Astrocyte of the cerebellum (primary cell): ENCODE measurements around the gene PAK1IP1.
"Not testable (repeated sequence)": the region's sequence is repeated elsewhere in the genome, so short reads cannot be mapped to it uniquely, and the experiment has no call there.

Experiments
- DNase-seq: peaks from one replicate; pipeline ENCODE4 v3.0.0-alpha.2; 2011; ENCODE audit warnings: low read depth
- H3K4me3 ChIP-seq: 2 replicates; pipeline ENCODE4 v1.5.1; 2011; ENCODE audit warnings: mild to moderate bottlenecking, low read depth, low read length, moderate library complexity
- in situ Hi-C: cut with HindIII; loops from 2 replicates; pipeline ENCODE4 v1.10.0; 2017; ENCODE audit warnings: low sequenced_read_pairs
- TF ChIP-seq, protein P1 (sequence below): IDR thresholded peaks from 2 replicates; pipeline ENCODE4 v1.5.1; 2012; ENCODE audit warnings: low read length, low read depth, moderate library complexity, mild to moderate bottlenecking; ENCODE audit errors: missing control alignments

The PAK1IP1 gene

GRCh38 chr6:10730254-10730653 lies 35.5 kb downstream of the PAK1IP1 start:
- TF ChIP-seq, protein P1, sequence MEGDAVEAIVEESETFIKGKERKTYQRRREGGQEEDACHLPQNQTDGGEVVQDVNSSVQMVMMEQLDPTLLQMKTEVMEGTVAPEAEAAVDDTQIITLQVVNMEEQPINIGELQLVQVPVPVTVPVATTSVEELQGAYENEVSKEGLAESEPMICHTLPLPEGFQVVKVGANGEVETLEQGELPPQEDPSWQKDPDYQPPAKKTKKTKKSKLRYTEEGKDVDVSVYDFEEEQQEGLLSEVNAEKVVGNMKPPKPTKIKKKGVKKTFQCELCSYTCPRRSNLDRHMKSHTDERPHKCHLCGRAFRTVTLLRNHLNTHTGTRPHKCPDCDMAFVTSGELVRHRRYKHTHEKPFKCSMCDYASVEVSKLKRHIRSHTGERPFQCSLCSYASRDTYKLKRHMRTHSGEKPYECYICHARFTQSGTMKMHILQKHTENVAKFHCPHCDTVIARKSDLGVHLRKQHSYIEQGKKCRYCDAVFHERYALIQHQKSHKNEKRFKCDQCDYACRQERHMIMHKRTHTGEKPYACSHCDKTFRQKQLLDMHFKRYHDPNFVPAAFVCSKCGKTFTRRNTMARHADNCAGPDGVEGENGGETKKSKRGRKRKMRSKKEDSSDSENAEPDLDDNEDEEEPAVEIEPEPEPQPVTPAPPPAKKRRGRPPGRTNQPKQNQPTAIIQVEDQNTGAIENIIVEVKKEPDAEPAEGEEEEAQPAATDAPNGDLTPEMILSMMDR: no peak
- DNase-seq: no peak
- in situ Hi-C loops: no loop called here
- H3K4me3 ChIP-seq: no peak overlapping the region

DNA sequence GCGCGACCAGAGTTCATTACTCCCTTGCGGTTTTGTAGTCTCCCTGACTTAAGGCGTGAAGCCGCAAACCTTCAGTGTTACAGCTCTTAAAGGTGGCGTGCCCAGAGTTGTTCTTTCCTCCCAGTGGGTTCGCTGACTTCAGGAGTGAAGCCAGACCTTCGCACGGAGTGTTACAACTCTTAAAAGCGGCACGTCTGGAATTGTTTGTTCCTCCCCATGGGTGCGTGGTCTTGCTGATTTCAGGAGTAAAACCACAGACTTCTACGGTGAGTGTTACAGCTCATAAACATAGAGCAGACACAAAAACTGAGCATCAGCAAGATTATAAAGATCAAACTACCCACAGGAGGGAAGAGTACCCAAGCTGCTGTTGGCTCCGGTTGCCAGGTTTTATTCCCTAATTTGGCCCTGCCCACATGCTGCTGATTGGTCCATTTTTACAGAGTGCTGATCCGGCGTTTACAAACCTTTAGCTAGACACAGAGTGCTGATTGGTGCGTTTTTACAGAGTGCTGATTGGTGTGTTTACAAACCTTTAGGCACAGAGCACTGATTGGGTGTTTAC lies 38.5 kb downstream of the PAK1IP1 start:
- in situ Hi-C loops: no loop called here
- DNase-seq: peak; percentile 92
- no peak overlapping the region for H3K4me3 ChIP-seq
- TF ChIP-seq, protein P1: no peak

GRCh38 chr6:10733863-10734262 lies 39.1 kb downstream of the PAK1IP1 start:
- in situ Hi-C loops: no loop called here
- TF ChIP-seq, protein P1: no peak
- no peak for DNase-seq
- H3K4me3 ChIP-seq: no peak overlapping the region

DNA sequence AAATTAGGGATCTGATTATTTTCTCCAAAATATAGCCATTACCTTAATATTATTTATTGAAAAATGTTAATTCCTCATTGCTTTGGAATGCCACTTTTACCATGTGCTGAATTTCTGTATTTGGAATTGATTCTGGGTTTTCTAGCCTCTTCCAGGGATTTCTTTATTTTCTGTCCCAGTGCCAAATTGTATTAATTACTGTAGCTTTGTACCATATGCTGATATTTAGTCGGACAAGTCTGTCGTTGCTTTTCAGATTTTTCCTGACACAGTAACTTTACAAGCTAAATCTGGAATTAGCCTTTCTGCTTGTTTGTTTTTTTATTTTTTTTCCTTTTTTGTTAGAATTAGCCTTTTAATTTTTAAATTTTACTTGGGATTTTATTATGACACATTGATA lies 42.0 kb downstream of the PAK1IP1 start:
- TF ChIP-seq, protein P1: no peak
- no peak overlapping the region for H3K4me3 ChIP-seq
- DNase-seq: no peak
- in situ Hi-C loops: no loop called here

DNA sequence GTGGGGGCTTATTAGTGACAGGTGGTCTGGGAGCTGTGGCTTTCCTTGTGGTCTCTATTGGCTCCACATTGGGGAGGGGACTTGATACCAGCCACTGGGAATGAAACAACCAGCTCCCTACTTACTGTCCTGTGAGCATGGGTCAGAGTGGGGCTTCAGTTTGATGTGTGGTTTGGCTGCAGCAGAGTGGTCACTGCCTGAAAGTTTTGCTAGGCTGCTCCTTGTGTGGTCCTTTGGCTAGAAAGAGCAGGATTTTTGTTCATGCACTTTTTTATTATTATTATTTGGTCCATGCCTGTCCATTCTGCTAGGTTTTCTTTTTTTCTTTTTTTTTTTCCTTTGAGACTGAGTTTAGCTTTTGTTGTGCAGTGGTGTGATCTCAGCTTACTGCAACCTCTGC lies 45.3 kb downstream of the PAK1IP1 start:
- in situ Hi-C loops: no loop called here
- DNase-seq: no peak
- TF ChIP-seq, protein P1: no peak
- H3K4me3 ChIP-seq: no peak overlapping the region

DNA sequence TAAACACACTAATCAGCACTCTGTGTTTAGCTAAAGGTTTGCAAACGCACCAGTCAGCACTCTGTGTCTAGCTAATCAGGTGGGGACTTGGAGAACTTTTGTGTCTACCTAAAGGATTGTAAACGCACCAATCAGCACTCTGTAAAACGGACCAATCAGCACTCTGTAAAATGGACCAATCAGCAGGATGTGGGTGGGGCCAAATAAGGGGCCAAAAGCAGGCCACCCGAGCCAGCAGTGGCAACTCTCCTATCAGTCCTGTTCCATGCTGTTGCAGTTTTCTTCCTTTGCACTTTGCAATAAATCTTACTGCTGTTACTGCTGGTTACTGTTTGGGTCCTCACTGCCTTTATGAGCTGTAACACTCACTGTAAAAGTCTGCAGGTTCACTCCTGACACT lies 46.9 kb downstream of the PAK1IP1 start:
- H3K4me3 ChIP-seq, DNase-seq, in situ Hi-C loops: not testable (repeated sequence)

DNA sequence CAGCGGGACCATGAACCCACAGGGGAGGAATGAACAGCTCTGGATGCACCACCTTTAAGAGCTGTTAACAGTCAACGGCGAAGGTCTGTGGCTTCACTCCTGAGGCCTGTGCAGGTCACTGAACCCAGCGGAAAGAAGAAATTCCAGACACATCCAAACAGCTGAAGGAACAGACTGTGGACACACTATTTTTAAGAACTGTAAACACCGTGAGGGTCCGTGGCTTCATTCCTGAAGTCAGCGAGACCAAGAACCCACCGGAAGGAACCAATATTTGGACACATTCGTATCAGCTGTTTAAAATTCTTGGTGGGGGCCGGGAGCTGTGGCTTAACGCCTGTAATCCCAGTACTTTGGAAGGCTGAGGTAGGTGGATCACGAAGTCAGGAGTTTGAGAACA lies 47.5 kb downstream of the PAK1IP1 start:
- in situ Hi-C loops: no loop called here

More for the DNA sequence above, 47.5 kb downstream of the PAK1IP1 start:
- TF ChIP-seq, protein P1: no peak
- no peak overlapping the region for H3K4me3 ChIP-seq
- DNase-seq: no peak
